GF-D8 (cell line): ENCODE results near the gene PTPN5.

Experiments used
- DNase-seq: peaks from one replicate; lab custom pipeline; 2025; lab: John Stamatoyannopoulos, UW

Gene PTPN5

GRCh38 chr11:18773104-18773503, 18.5 kb downstream of the PTPN5 start:
- DNase-seq = no peak

DNA sequence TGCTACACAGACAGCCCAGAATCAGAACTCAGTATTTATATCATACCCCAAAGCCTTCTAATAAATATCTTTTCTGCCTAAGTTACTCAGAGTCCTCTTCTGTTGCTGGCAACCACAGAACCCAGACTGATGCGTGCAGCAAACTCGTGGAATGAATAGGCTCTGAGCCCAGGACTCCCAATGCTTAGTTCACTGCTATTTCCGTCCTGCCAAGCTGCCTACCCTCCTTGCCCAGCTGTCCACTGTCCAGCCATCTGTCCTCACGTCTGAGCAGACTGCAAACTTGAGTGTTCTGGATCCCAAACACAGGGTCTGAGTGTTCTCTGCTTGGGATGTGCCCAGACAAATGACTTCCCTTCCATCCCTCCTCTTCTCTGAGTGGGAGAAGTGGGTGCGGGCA, 19.4 kb downstream of the PTPN5 start:
- no peak for DNase-seq

- no peak for DNase-seq
Measured at GRCh38 chr11:18771266-18772035, 20.1 kb downstream of the PTPN5 start.

GRCh38 chr11:18770479-18771125, 21.0 kb downstream of the PTPN5 start:
- no peak for DNase-seq

GRCh38 chr11:18769802-18770456, 21.7 kb downstream of the PTPN5 start:
- no peak for DNase-seq

GRCh38 chr11:18768978-18769377, 22.6 kb downstream of the PTPN5 start:
- DNase-seq = no peak

- DNase-seq = peak; percentile 10
Measured at GRCh38 chr11:18768472-18768901, 23.1 kb downstream of the PTPN5 start.

GRCh38 chr11:18766015-18766414, 25.6 kb downstream of the PTPN5 start:
- DNase-seq = no peak

- DNase-seq = no peak
Measured at GRCh38 chr11:18765554-18765953, 26.0 kb downstream of the PTPN5 start.

- DNase-seq = no peak
Measured at GRCh38 chr11:18761741-18762140, 29.9 kb downstream of the PTPN5 start.

- no peak for DNase-seq
Measured at GRCh38 chr11:18761144-18761543, 30.5 kb downstream of the PTPN5 start.

DNA sequence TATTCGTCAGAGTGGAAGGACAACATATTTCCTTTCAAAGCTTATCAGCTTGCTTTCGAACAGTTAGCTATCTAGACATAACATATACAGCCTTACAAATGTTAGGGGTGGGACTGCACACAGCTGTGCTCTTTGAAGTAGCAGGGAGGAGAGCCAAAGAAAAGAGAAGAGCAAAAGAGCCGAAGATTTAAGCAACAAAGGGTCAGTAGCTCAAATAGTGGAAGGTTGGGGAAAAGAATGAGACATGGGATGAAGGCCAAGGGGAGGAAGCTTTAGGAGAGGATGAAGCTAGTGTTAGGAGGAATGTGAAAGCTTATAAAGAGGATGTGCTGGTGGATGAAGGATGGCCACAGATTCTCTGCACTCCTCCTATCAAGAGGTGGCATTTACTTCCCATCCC, 33.8 kb downstream of the PTPN5 start:
- no peak for DNase-seq

- DNase-seq = no peak
Measured at GRCh38 chr11:18756889-18757288, 34.7 kb downstream of the PTPN5 start.

DNA sequence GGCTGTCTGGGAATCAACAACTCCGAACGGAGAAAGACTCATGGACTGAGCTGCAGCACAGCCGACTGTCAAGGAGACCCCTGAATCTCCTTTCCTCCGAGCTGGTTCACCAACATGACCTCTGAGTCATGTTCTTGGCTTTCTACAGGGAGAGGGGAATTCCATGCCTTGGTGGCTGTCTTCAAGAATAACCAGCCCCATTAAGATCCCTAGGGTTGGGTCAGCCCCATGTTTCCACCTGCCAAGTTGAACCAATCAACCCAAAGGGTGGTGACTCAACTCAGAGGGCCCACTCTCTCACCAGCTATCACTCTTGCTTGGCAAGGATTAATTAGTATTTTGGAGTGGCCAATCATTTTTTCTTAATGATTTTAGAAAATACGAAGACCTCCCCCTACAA, 37.3 kb downstream of the PTPN5 start:
- no peak for DNase-seq

GRCh38 chr11:18752502-18752901, 39.1 kb downstream of the PTPN5 start:
- DNase-seq = no peak

DNA sequence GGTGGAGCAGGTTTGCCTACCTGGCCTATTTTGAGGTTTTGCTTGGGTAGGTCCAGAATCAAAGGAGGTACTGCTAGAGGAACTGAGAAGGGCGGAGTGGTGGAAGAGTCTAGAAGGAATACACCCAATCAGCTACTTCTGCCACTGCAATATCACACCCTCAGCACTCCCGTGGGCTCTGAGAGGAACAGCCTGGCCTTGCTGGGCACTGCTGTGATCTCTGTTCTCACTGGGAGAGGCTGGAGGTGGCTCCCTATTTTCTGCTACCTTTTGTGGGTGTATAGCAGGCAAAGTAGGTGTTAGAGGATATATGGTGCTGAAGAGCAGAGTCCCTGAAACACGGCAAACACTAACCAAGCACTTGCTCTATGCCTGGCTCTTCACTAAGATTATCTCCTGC, 40.7 kb downstream of the PTPN5 start:
- no peak for DNase-seq

DNA sequence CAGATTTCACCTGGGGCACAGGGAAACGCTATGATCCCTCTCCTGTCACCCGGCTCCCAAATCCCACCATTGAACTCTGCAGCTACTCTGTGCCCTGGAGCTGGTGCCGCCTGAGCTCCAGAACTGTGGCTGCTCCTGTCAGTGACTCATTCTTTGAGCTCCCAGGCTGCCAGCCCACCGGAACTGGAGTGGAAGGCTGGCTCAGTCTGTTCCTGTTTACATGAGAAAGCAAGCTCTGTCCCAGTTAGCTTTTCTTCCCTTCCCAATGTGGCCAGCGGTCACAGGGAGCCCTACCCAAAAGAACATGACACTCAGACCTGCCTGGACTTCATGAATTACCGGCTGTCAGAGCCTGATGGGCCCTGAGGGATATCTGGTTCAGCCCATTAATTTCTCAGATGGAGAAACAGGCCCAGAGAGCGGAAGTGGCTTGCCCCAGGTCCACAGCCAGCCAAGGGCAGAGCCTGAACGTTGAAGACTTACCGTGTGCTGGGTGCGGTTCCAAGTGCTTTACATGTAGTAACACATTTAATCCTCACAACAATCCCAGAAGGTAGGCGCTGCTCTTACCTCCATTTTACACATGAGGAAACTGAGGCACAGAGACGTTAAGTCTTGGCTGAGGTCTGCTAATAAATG, 41.8 kb downstream of the PTPN5 start:
- DNase-seq = no peak

GRCh38 chr11:18748766-18749365, 42.7 kb downstream of the PTPN5 start:
- DNase-seq = no peak

GRCh38 chr11:18745251-18745650, 46.3 kb downstream of the PTPN5 start:
- DNase-seq = no peak

GRCh38 chr11:18743900-18744514, 47.6 kb downstream of the PTPN5 start:
- DNase-seq = no peak

DNA sequence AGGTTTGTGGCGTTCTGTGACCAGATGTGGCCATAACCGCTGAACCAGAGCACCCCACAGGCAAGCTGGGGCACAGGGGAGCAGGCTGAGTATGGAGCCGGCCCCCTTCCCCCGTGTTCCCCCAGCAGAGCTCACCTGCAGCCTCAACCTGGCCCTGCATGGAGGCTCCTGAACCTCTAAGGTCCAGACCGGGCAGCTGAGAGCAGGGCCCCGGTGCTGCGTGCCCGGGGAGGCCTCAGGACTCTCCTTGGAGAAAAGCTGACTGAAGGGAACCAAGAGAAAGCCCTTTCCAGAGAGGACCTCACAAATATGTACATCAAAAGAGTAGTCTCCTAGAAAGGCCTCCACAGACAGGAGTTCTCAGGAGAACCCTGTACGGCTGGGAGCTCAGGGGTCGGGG, 48.2 kb downstream of the PTPN5 start:
- DNase-seq = no peak

DNA sequence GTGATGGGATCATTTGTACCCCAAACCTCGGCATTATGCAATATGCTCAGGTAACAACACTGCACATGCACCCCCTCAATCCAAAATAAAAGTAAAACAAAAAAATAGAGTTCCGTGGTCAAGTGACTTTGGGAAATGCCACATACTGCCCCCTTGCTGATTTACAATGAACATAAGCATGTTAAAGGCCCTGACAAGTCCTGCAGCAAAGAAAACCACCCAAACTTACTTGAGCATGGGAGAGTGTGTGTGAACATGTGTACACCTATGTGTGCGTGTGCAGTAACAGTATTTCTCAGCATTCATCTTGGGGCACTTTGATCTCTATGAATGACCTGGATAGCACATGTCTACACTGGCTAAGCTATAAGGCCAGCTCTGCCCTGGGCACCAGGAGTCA, 49.8 kb downstream of the PTPN5 start:
- no peak for DNase-seq
